ENCODE results near the gene LRMDA.

DNA sequence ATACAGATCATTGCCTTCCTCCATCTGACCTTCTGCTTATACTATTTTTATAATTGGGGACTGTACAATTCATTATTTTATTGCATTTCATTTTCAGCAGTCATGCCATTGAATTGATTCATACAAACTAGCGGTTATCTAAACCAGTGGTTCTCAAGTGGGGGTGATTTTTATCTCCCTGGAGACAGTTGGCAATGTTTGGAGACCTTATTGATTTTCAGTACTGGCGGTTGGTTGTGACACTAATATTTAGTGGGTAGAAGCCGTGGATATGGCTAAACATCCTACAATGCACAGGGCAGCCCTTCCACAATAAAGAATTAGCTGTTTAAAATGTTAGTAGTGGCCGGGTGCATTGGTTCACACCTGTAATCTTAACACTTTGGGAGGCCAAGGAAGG is 765.9 kb downstream of the LRMDA start:
- TF ChIP-seq POLR2A (IDR thresholded peaks at IDR 0.05; ENCODE audit: low read length) (no peak), EHMT2 (IDR thresholded peaks at IDR 0.05; ENCODE audit: low read depth) (no peak), SREBF2 (IDR thresholded peaks at IDR 0.05) (no peak), CBX2 (IDR thresholded peaks at IDR 0.05; ENCODE audit: borderline replicate concordance, low read depth) (no peak), RAD21 (conservative IDR thresholded peaks at IDR 0.05 in 1 of 2, IDR thresholded peaks at IDR 0.05 in 1 of 2) (no peak), KDM5A (IDR thresholded peaks at IDR 0.05) (no peak), EP300 (IDR thresholded peaks at IDR 0.05) (no peak)
- TF ChIP-seq, protein P1, sequence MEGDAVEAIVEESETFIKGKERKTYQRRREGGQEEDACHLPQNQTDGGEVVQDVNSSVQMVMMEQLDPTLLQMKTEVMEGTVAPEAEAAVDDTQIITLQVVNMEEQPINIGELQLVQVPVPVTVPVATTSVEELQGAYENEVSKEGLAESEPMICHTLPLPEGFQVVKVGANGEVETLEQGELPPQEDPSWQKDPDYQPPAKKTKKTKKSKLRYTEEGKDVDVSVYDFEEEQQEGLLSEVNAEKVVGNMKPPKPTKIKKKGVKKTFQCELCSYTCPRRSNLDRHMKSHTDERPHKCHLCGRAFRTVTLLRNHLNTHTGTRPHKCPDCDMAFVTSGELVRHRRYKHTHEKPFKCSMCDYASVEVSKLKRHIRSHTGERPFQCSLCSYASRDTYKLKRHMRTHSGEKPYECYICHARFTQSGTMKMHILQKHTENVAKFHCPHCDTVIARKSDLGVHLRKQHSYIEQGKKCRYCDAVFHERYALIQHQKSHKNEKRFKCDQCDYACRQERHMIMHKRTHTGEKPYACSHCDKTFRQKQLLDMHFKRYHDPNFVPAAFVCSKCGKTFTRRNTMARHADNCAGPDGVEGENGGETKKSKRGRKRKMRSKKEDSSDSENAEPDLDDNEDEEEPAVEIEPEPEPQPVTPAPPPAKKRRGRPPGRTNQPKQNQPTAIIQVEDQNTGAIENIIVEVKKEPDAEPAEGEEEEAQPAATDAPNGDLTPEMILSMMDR (IDR thresholded peaks at IDR 0.05) = no peak
- TF ChIP-seq, protein P2, sequence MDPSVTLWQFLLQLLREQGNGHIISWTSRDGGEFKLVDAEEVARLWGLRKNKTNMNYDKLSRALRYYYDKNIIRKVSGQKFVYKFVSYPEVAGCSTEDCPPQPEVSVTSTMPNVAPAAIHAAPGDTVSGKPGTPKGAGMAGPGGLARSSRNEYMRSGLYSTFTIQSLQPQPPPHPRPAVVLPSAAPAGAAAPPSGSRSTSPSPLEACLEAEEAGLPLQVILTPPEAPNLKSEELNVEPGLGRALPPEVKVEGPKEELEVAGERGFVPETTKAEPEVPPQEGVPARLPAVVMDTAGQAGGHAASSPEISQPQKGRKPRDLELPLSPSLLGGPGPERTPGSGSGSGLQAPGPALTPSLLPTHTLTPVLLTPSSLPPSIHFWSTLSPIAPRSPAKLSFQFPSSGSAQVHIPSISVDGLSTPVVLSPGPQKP (IDR thresholded peaks at IDR 0.05; ENCODE audit: low read depth, low read length) = no peak
- TF ChIP-seq, protein P3, sequence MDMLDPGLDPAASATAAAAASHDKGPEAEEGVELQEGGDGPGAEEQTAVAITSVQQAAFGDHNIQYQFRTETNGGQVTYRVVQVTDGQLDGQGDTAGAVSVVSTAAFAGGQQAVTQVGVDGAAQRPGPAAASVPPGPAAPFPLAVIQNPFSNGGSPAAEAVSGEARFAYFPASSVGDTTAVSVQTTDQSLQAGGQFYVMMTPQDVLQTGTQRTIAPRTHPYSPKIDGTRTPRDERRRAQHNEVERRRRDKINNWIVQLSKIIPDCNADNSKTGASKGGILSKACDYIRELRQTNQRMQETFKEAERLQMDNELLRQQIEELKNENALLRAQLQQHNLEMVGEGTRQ (IDR thresholded peaks at IDR 0.05) = no peak

Measured in A549 (cell line).